MCF 10A (cell line): ENCODE data around the gene ING1. TPM values are rescaled to one million over a fixed set of nuclear protein-coding genes. Genes with fewer than 3 reads are reported as not detected.

ENCODE experiments used
- BruUV-seq: library from RNA; stranded (reverse); fragments of 400-500 nt; replicated peaks from 2 replicates; lab custom pipeline; 2021; lab: Mats Ljungman, UMichigan
- CTCF ChIA-PET: fragments of 300-600 bp; sonication (Branson Sonifier 250); formaldehyde crosslinking; extraction: SDS; loops from one replicate; lab custom pipeline; 2021; ENCODE audit warnings: antibody characterized with exemption, inconsistent platforms; lab: Yijun Ruan, JAX
- POLR2A ChIA-PET: fragments of 300-600, 350-650 bp; sonication (Branson Sonifier 250); formaldehyde crosslinking; extraction: SDS; loops from one replicate; lab custom pipeline; 2020; ENCODE audit warnings: antibody characterized with exemption, inconsistent platforms; lab: Yijun Ruan, JAX
- DNase-seq: peaks from one replicate; pipeline ENCODE4 v3.0.0-alpha.2; 2018; ENCODE audit not compliant: unreplicated experiment
- H3K27ac Mint-ChIP-seq: one replicate; pipeline ENCODE4 v1.8.0; 2022; ENCODE audit warnings: mild to moderate bottlenecking, low read depth, mixed read lengths; ENCODE audit not compliant: unreplicated experiment
- H3K27me3 Mint-ChIP-seq: one replicate; pipeline ENCODE4 v1.8.0; 2022; ENCODE audit warnings: mixed read lengths; ENCODE audit not compliant: insufficient read depth, unreplicated experiment
- H3K36me3 Mint-ChIP-seq: one replicate; pipeline ENCODE4 v1.8.0; 2022; ENCODE audit warnings: mild to moderate bottlenecking, moderate library complexity, mixed read lengths; ENCODE audit not compliant: insufficient read depth, unreplicated experiment
- H3K4me1 Mint-ChIP-seq: one replicate; pipeline ENCODE4 v1.8.0; 2022; ENCODE audit warnings: mixed read lengths; ENCODE audit not compliant: insufficient read depth, unreplicated experiment
- H3K4me3 Mint-ChIP-seq: one replicate; pipeline ENCODE4 v1.8.0; 2022; ENCODE audit warnings: mild to moderate bottlenecking, moderate library complexity, mixed read lengths; ENCODE audit not compliant: unreplicated experiment
- H3K9me3 Mint-ChIP-seq: one replicate; pipeline ENCODE4 v1.8.0; 2022; ENCODE audit warnings: mixed read lengths; ENCODE audit not compliant: unreplicated experiment
- intact Hi-C: fragments of 100-400 bp; cut with micrococcal nuclease; formaldehyde crosslinking; loops from 2 replicates; pipeline ENCODE4 v1.14.1; 2022
- total RNA-seq: library from RNA; stranded (reverse); gene quantifications from 2 replicates; pipeline ENCODE4 v1.2.3, GENCODE V29; 2022
- TF ChIP-seq, protein P1 (sequence below): fragments of 200-600 bp; IDR thresholded peaks from one replicate; pipeline ENCODE4 v1.8.0; 2022; ENCODE audit warnings: antibody characterized with exemption, mild to moderate bottlenecking; ENCODE audit not compliant: unreplicated experiment

The ING1 gene
- total RNA-seq, 1 experiment from 2014 or later = 10.0 TPM

GRCh38 chr13:110715395-110716246, 2.1 kb downstream of the ING1 start:
- Mint-ChIP-seq H3K9me3 (no peaks in the 10 kb centered on the region), H3K27ac (peak overlapping the region; percentile 91), H3K36me3 (peaks cover 26% of the 10 kb centered on the region), H3K4me3 (peak overlapping the region; percentile 92), H3K27me3 (no peaks in the 10 kb centered on the region), H3K4me1 (no peaks in the 10 kb centered on the region)
- TF ChIP-seq, protein P1, sequence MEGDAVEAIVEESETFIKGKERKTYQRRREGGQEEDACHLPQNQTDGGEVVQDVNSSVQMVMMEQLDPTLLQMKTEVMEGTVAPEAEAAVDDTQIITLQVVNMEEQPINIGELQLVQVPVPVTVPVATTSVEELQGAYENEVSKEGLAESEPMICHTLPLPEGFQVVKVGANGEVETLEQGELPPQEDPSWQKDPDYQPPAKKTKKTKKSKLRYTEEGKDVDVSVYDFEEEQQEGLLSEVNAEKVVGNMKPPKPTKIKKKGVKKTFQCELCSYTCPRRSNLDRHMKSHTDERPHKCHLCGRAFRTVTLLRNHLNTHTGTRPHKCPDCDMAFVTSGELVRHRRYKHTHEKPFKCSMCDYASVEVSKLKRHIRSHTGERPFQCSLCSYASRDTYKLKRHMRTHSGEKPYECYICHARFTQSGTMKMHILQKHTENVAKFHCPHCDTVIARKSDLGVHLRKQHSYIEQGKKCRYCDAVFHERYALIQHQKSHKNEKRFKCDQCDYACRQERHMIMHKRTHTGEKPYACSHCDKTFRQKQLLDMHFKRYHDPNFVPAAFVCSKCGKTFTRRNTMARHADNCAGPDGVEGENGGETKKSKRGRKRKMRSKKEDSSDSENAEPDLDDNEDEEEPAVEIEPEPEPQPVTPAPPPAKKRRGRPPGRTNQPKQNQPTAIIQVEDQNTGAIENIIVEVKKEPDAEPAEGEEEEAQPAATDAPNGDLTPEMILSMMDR = peak; percentile 18
- intact Hi-C loops = loop anchor here (1.0 to 10.0 kb wide), 4 partner anchors 104 to 339 kb away; partner anchors contain the start of gene ANKRD10
- BruUV-seq = TSS peak; percentile 53
- CTCF ChIA-PET = interaction anchor here (0.5 to 1.6 kb wide), 7 partner anchors 8 to 118 kb away, joined by 3 to 6 read pairs (median 3); no protein-coding TSS in a partner anchor
- POLR2A ChIA-PET = interaction anchor here (0.5 to 5.4 kb wide), 38 partner anchors 8 to 1799 kb away, joined by 3 to 125 read pairs (median 4); partner anchors contain the start of genes ANKRD10, CARS2, NAXD and RAB20
- peak; percentile 100 for DNase-seq

DNA sequence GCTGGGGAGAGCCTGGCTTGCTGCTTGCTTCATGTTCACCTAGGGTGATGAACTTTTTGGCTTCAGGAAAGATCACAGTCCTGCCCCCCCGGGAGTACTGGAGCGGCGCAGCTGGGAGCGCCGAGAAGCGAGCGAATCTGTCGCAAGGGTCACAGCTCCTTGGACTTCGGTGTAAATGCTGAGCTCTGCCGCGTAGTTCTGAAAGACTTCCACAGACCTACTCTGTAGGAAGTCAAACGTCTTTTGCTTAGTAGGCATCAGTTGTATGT, 2.7 kb downstream of the ING1 start:
- Mint-ChIP-seq H3K27me3 (no peaks in the 10 kb centered on the region), H3K9me3 (no peaks in the 10 kb centered on the region), H3K4me1 (no peaks in the 10 kb centered on the region), H3K36me3 (peaks cover 26% of the 10 kb centered on the region), H3K4me3 (peak overlapping the region; percentile 92), H3K27ac (peak overlapping the region; percentile 91)
- ChIA-PET CTCF (interaction anchor here (0.6 to 1.6 kb wide), 5 partner anchors 12 to 104 kb away, joined by 3 to 5 read pairs (median 3); no protein-coding TSS in a partner anchor), POLR2A (interaction anchor here (0.8 to 5.4 kb wide), 14 partner anchors 12 to 936 kb away, joined by 3 to 125 read pairs (median 4); partner anchors contain the start of genes ANKRD10, CARS2, NAXD and RAB20)
- DNase-seq = peak; percentile 35
- TF ChIP-seq, protein P1 = no peak
- intact Hi-C loops = loop anchor here (10.0 kb wide), 1 partner anchor 339 kb away; no protein-coding TSS in a partner anchor
- no TSS peak for BruUV-seq

DNA sequence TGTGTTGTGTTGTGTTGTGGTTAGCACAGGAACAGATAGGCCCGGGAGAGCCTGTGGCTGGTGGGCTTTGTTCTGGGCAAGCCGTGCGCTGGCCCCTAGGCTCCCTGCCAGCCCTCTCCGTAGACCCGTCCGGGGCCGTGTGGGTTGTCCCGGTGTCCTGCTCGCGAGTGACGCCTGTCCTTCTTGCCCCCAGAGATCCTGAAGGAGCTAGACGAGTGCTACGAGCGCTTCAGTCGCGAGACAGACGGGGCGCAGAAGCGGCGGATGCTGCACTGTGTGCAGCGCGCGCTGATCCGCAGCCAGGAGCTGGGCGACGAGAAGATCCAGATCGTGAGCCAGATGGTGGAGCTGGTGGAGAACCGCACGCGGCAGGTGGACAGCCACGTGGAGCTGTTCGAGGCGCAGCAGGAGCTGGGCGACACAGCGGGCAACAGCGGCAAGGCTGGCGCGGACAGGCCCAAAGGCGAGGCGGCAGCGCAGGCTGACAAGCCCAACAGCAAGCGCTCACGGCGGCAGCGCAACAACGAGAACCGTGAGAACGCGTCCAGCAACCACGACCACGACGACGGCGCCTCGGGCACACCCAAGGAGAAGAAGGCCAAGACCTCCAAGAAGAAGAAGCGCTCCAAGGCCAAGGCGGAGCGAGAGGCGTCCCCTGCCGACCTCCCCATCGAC, 5.7 kb downstream of the ING1 start:
- intact Hi-C loops = loop anchor here (10.0 kb wide), 1 partner anchor 336 kb away; no protein-coding TSS in a partner anchor
- Mint-ChIP-seq H3K9me3 (no peaks in the 10 kb centered on the region), H3K4me1 (no peaks in the 10 kb centered on the region), H3K36me3 (peaks cover 21% of the 10 kb centered on the region), H3K27ac (no peak overlapping the region), H3K27me3 (no peaks in the 10 kb centered on the region), H3K4me3 (no peak overlapping the region)
- ChIA-PET POLR2A (interaction anchor here (0.7 to 5.4 kb wide), 3 partner anchors 14 to 195 kb away, joined by 3 to 125 read pairs (median 3); partner anchors contain the start of gene CARS2), CTCF (interaction anchor here (0.5 to 1.2 kb wide), 2 partner anchors 43 to 188 kb away, joined by 3 read pairs; no protein-coding TSS in a partner anchor)
- no peak for DNase-seq
- TF ChIP-seq, protein P1 = no peak
- BruUV-seq = no TSS peak
